Upper lobe of left lung (tissue), 6 donors: ENCODE measurements around the gene ANKRD60. TPM values are rescaled to one million over a fixed set of nuclear protein-coding genes. Genes with fewer than 3 reads are reported as not detected.

ENCODE experiments used
- ATAC-seq, 2 donors: fragments of 200-7000 bp; cut with Tn5 transposase; one replicate each; pipeline ENCODE4 v1.9.1; 2022; ENCODE audit warnings: mild to moderate bottlenecking in 2 of 2, moderate library complexity in 2 of 2; ENCODE audit not compliant: low FRiP score in 2 of 2
- DNase-seq, 2 donors: peaks; one replicate each; pipeline ENCODE4 v3.0.0-alpha.2; 2019 to 2020
- H3K27ac ChIP-seq, 4 donors: fragments of 200-600 bp; sonication (generic); one replicate each; pipeline ENCODE4 v1.5.1; 2016 to 2019
- H3K27me3 ChIP-seq, 4 donors: fragments of 200-600 bp; sonication (generic); one replicate each; pipeline ENCODE4 v1.5.1; 2017 to 2019
- H3K36me3 ChIP-seq, 4 donors: fragments of 200-600 bp; sonication (generic); one replicate each; pipeline ENCODE4 v1.5.1; 2016 to 2019
- H3K4me1 ChIP-seq, 4 donors: fragments of 200-600 bp; sonication (generic); one replicate each; pipeline ENCODE4 v1.5.1; 2018 to 2019
- H3K4me3 ChIP-seq, 4 donors: fragments of 200-600 bp; sonication (generic); one replicate each; pipeline ENCODE4 v1.5.1; 2017 to 2019; ENCODE audit warnings: mild to moderate bottlenecking in 2 of 4, moderate library complexity in 1 of 4
- H3K9me3 ChIP-seq, 4 donors: fragments of 200-600 bp; sonication (generic); one replicate each; pipeline ENCODE4 v1.5.1; 2018 to 2019
- CTCF ChIP-seq, 6 experiments: fragments of 450-650 bp in 4 of 6; fragments of 200-600 bp in 2 of 6; sonication (generic) in 2 of 6; IDR thresholded peaks; one replicate each; pipeline ENCODE4 v1.5.1; 2016 to 2019; ENCODE audit warnings: antibody characterized with exemption in 6 of 6
- EP300 ChIP-seq, 4 donors: sonication (generic); formaldehyde crosslinking; IDR thresholded peaks; one replicate each; pipeline ENCODE4 v1.5.1; 2017; ENCODE audit warnings: antibody characterized with exemption in 4 of 4, control low read depth in 2 of 4
- POLR2A ChIP-seq, 4 donors: fragments of 450-650 bp; IDR thresholded peaks; one replicate each; pipeline ENCODE4 v1.5.1; 2016 to 2017; ENCODE audit warnings: antibody characterized with exemption in 4 of 4, mild to moderate bottlenecking in 2 of 4
- POLR2AphosphoS5 ChIP-seq, 2 donors: sonication (generic); formaldehyde crosslinking; IDR thresholded peaks; one replicate each; pipeline ENCODE4 v1.5.1; 2017; ENCODE audit warnings: antibody characterized with exemption in 2 of 2
- WGBS, 2 donors: methylation state at CpG; one replicate each; pipeline ENCODE4 v1.1.5; 2017 to 2018; 5-methylcytosine and 5-hydroxymethylcytosine counted together
- total RNA-seq, 6 donors: library from RNA; depleted of rRNA in 4 of 6; stranded (reverse); fragments of >200 nt in 4 of 6; gene quantifications; one replicate each; pipeline versions ENCODE4 v1.1.0 to v1.2.1, GENCODE V29; 2016 to 2021
- donor health status: DM: no; HTN: no; CAD: no; lungs with moderate emphysema.
- donor health status: DM: no; HTN: yes; CAD: no; lungs with severe emphysema.

The ANKRD60 gene
- total RNA-seq, 6 donors from 2014 or later = not detected

- Histone ChIP-seq H3K4me3 (no peak overlapping the region), H3K4me1 (peaks cover 0 to 3% (median 0%) of the 10 kb centered on the region in 4 donors), H3K27me3 (no peaks in the 10 kb centered on the region), H3K27ac (no peak overlapping the region), H3K9me3 (no peaks in the 10 kb centered on the region), H3K36me3 (peaks cover 7 to 64% (median 38%) of the 10 kb centered on the region in 4 donors)
- 96 to 99% methylated on average over 5 to 6 of the region's 6 CpGs for WGBS, 2 donors
- DNase-seq (no peak), ATAC-seq (no peak)
- TF ChIP-seq POLR2A (IDR thresholded peaks at IDR 0.05) (no peak), POLR2AphosphoS5 (IDR thresholded peaks at IDR 0.05) (no peak), CTCF (IDR thresholded peaks at IDR 0.05) (no peak), EP300 (IDR thresholded peaks at IDR 0.05) (no peak)
These were observed 13.5 kb upstream of the ANKRD60 start for GRCh38 chr20:58241766-58242465.

- ATAC-seq = no peak
- peaks cover 4 to 11% (median 5%) of the 10 kb centered on the region in 4 donors for H3K4me1 ChIP-seq
- no peaks in the 10 kb centered on the region for H3K27me3 ChIP-seq
- WGBS, 2 donors = 94 to 96% methylated on average over 4 of the region's 4 CpGs
- no peaks in the 10 kb centered on the region for H3K9me3 ChIP-seq
- no peak overlapping the region for H3K4me3 ChIP-seq
- H3K27ac ChIP-seq = no peak overlapping the region
- DNase-seq = no peak
- TF ChIP-seq POLR2A (IDR thresholded peaks at IDR 0.05) (no peak), CTCF (IDR thresholded peaks at IDR 0.05) (no peak), EP300 (IDR thresholded peaks at IDR 0.05) (no peak), POLR2AphosphoS5 (IDR thresholded peaks at IDR 0.05) (no peak)
- H3K36me3 ChIP-seq = peaks cover 7 to 49% (median 29%) of the 10 kb centered on the region in 4 donors
These were observed 12.0 kb upstream of the ANKRD60 start for GRCh38 chr20:58240471-58240870.

GRCh38 chr20:58239216-58239615, 10.8 kb upstream of the ANKRD60 start:
- H3K9me3 ChIP-seq = no peaks in the 10 kb centered on the region
- WGBS, 2 donors = 93 to 95% methylated on average over 7 of the region's 7 CpGs
- peaks cover 4 to 11% (median 5%) of the 10 kb centered on the region in 4 donors for H3K4me1 ChIP-seq
- H3K27ac ChIP-seq = no peak overlapping the region
- TF ChIP-seq CTCF (IDR thresholded peaks at IDR 0.05) (no peak), POLR2A (IDR thresholded peaks at IDR 0.05) (no peak), EP300 (IDR thresholded peaks at IDR 0.05) (no peak), POLR2AphosphoS5 (IDR thresholded peaks at IDR 0.05) (no peak)
- no peaks in the 10 kb centered on the region for H3K27me3 ChIP-seq
- peaks cover 6 to 45% (median 22%) of the 10 kb centered on the region in 4 donors for H3K36me3 ChIP-seq
- ATAC-seq = no peak
- DNase-seq = no peak
- H3K4me3 ChIP-seq = no peak overlapping the region

- no peak for ATAC-seq
- Histone ChIP-seq H3K27me3 (no peaks in the 10 kb centered on the region), H3K4me3 (no peak overlapping the region), H3K36me3 (peaks cover 6 to 42% (median 20%) of the 10 kb centered on the region in 4 donors), H3K27ac (no peak overlapping the region), H3K4me1 (peaks cover 4 to 11% (median 5%) of the 10 kb centered on the region in 4 donors), H3K9me3 (no peaks in the 10 kb centered on the region)
- 81 to 89% methylated on average over 8 of the region's 8 CpGs for WGBS, 2 donors
- TF ChIP-seq POLR2AphosphoS5 (IDR thresholded peaks at IDR 0.05) (no peak), POLR2A (IDR thresholded peaks at IDR 0.05) (no peak), EP300 (IDR thresholded peaks at IDR 0.05) (no peak), CTCF (IDR thresholded peaks at IDR 0.05) (no peak)
- peak in 1 of 2 donors; percentile 30 for DNase-seq
These were observed 10.0 kb upstream of the ANKRD60 start for GRCh38 chr20:58238490-58238889.
